ENCODE measurements around the gene ANKRD6.
"Not testable (repeated sequence)": the region's sequence is repeated elsewhere in the genome, so short reads cannot be mapped to it uniquely, and the experiment has no call there.

Gene ANKRD6

DNA sequence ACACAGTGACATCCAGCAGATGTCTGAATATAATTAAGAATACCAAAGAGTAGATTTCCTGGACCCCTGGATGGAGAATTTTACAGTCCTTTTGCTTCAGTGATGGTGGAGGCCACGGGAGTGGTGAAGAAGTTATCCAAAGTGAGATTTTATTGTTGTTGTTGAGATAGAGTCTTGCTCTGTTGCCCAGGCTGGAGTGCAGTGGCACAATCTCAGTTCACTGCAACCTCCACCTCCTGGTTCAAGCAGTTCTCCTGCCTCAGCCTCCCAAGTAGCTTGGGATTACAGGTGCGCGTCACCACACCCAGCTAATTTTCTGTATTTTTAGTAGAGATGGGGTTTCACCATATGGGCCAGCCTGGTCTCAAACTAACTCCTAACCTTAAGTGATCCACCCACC is 208.6 kb downstream of the ANKRD6 start:
- DNase-seq (ENCODE audit: low read depth in 1 of 2, low spot score in 1 of 2): not testable (repeated sequence)

DNA sequence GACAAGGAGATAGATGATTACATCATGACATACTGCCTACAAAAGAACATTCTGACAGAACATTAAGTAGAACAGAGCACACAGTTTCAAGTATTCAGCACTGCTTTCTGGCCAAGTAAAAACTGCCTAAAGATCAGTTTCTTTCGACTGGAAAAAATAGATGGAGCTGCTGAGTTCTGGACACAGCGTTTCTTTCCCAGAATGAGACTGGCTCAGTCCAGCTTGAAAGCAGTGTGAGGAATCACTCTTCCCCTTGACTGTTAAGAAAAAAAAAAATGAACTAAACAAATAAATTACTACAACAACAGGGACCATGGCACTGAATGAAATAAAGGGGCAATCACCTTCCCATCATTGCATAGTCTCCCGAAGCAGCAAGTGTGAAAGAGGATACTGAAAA is 210.0 kb downstream of the ANKRD6 start:
- no peak for DNase-seq (ENCODE audit: low read depth in 1 of 2, low spot score in 1 of 2)

DNA sequence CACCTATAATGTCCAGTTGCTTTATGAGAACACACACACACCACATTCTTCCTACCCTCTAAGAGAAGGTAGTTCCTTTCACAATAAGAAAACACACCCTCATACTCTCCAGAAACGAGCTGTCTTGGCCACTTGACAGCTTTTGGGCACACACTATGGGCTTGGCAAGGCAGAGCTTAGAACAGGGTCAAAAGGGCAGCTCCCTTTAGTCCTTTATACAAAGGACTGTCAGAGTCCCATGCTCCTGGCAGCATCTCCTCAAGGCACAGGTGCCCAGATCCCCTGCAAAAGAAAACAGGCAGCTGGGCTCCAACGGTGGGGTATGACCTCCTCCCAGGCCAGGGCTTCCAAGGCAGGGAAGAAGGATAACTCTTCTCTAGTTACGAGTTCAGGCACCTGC is 210.5 kb downstream of the ANKRD6 start:
- no peak for DNase-seq (ENCODE audit: low read depth in 1 of 2, low spot score in 1 of 2)

DNA sequence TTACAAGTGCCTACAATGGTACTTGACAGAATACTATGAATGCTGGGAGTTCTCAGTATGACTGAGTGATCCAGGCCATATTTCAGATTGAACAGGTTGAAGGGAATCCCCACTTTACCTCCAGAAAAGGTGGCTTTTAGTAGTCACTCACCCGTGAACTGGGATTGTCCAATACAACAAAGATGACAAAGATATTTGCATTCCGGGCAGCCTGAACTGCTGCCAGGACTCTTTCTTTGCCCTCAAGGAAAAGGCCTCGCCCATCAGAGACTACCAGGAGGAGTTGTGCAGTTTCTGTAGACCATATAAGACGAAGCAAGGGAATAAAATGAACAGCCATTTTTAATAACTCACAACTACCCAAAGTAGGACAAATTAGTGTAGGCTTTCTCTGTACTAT is 211.9 kb downstream of the ANKRD6 start:
- no peak for DNase-seq (ENCODE audit: low read depth in 1 of 2, low spot score in 1 of 2)

DNA sequence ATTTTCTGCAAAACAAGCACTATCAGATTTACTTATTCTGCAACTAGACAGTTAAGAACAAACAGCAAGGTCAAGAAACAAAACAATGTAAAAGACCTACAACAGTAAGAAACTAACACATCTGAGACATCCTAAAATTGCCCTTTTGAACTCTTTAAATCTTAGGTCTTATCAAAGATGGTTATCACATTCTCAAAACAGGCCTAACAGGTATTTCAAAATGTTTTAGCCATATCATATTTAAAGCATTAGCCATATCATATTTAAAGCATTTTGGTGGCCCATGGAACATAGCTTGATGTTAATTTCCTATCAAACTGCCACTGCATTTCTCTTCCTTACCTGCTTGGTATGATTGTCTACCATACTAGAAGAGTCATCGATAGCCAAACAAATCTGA is 216.7 kb downstream of the ANKRD6 start:
- DNase-seq (ENCODE audit: low read depth in 1 of 2, low spot score in 1 of 2): no peak

DNA sequence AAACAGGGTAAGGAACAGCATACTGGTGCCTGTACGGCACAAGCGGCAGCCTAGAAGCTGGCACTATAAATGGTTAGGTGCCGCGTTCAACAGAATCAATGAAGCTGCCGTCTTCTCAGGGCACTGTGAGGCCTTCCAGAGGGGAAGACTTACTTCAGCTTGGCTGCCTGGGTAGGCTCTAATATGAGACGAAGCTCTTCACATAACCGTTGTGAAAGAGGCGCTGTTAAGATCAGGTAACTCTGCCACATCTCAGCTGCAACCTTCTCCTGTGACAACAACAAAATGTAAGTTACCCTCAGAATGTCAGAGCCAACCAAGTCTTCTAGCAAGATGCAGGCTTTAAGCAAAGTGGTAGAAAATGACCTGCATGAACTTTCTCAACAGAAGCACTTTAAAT is 217.6 kb downstream of the ANKRD6 start:
- no peak for DNase-seq (ENCODE audit: low read depth in 1 of 2, low spot score in 1 of 2)

DNA sequence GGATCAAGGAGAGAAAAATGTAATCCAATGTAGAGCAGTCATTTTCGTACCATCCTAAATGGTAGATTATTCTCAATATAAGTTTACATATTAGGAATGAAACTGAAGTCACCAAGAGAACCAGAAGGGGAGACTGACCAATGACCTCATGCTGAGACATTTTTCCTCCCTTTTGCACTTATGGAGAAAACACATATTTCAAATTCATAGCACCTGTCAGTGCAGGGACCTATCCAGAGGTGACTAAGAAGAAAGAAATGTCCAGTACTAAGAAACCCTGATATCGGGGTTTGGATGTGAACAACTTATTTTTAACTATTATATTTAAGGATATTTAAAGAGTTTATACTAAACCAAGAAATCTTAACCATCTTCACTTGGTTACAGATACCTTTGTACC is 222.2 kb downstream of the ANKRD6 start:
- DNase-seq (ENCODE audit: low read depth in 1 of 2, low spot score in 1 of 2): no peak

DNA sequence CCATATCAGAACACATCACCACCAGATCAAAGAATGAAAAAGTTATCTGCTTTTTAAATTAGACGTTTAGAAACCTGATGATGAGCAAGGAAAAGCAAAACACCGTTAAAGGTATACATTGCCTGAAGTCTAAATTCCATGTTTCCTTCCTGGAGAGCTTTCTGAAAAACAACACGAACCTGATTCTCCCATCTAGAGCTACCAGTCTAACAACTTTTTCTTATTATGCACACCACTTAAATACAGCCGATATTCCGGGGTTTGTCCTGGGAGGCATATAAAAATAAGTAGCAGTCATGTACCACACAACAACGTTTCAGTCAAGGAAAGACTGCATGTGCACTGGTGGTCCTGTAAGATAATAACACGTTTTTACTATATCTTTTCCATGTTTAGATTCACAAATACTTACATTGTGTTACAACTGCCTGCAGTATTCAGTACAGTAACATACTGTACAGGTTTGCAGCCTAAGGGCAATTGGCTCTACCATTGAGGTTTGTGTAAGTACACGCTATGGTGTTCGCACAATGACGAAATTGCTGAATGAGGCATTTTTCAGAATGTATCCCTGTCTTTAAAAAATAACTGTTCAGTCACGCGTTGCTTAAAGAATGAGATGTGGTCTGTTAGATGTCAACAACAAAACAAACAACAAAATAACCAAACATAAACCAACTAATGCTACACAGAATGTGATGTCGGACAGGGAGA is 224.7 kb downstream of the ANKRD6 start:
- no peak for DNase-seq (ENCODE audit: low read depth in 1 of 2, low spot score in 1 of 2)

DNA sequence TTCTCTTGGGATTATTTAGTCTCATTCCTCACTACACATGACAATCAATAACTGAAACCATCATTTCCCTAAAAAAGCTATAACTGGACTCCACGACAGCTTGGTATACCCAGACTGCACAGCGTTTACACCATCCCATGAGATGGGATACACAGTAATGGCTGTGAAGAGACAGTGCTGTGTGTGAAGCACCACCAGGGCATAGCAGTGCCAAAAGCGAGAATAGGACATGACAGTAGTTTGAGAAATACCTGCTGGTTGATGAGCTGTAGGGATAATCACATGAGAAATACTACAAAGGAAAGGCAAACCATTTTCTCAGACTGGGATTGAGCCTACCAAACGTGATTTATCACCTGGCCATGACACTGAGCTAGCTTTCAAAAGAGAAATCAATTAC is 228.0 kb downstream of the ANKRD6 start:
- no peak for DNase-seq (ENCODE audit: low read depth in 1 of 2, low spot score in 1 of 2)

DNA sequence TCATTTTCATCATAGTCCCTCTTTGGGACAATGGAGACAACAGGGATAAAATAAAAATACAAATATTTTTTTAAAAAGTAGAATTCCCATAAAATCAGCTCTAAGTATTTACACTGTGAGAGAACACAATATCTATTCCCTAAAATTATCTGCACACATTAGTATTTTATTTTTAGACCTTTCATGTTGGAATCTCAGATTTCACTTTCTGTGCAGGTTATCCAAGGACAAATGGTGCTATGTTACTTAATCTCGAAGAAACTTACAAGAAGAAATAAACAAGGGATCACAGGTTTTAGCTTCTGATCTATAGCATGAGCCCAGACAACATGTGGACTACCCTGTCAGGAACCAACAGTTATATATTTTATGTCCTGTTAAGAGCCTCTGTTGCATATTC is 228.6 kb downstream of the ANKRD6 start:
- DNase-seq (ENCODE audit: low read depth in 1 of 2, low spot score in 1 of 2): no peak

DNA sequence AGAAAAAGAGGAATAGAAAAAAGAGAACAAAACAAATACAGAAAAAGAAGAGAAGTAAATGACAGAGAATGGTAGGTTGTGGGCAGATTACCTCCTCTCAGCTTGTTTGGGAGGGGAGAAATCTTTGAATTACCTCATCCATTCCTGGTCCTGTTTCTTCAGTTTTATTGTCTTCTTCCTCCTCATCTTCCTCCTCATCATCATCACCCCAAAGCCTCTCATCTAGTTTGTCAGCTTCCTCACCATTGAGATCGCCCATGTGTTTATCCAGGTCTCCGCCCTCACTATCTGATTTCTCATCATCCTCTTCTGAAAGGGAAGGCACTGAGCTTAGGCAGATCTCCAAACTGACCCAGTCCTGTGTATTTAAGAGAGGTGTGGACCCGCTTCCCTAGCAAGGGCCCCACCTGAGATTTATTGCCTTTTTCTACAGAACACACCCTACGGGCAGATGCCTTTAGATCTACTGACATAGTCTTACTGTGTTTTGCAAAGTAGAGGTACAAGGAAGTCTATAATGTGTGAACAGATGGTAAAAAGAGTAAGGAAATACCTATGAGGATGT is 229.8 kb downstream of the ANKRD6 start:
- no peak for DNase-seq (ENCODE audit: low read depth in 1 of 2, low spot score in 1 of 2)

DNA sequence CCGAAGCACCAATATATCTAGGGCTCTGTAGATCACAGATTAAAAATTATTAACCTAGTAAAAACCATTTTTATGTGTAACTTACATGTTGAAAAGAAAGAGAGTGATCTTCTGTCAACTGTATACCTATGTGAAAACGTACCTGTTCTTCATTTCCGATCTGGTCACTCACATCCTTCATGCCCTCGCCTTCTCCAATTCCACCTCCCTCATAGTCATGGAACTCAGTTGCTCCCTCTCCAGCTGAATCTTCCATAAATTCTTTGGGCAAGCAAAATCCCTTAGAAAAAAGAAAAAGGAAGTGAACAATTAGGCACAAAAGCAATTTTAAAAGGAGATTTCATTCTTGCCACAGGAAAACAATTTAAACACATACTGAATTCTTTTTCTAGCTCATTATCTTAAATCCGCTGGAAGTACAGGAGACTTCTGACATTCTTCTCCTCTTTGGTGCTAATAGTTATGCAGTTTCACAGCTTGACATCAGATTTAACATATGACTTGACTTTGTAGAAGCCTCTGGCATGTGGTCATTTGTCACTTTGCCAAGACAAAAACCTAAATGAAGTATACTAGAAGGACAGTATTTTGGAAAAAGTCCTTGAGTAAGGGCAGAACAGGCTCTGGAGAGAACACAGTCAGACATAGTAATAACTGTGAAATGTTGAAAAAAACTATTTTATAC is 235.1 kb downstream of the ANKRD6 start:
- DNase-seq (ENCODE audit: low read depth in 1 of 2, low spot score in 1 of 2): no peak

DNA sequence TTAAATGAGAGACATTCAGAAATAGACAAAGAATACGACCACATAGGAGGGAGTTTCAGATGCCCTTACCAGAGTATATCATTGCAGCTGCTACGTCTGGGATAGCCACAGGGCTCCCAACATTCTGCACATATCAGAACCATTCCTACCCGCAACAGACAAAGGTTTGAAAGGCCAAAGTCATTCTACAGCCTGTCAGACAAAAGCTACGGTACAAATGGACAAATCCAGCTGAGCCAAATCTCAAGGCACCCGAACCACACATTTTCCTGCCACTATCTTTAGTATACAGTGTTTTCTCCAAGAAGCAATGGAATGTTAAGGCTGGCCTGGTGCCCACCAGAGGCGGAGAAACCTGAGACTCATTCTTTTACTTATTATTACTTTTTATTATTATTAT is 236.1 kb downstream of the ANKRD6 start:
- DNase-seq (ENCODE audit: low read depth in 1 of 2, low spot score in 1 of 2): no peak

DNA sequence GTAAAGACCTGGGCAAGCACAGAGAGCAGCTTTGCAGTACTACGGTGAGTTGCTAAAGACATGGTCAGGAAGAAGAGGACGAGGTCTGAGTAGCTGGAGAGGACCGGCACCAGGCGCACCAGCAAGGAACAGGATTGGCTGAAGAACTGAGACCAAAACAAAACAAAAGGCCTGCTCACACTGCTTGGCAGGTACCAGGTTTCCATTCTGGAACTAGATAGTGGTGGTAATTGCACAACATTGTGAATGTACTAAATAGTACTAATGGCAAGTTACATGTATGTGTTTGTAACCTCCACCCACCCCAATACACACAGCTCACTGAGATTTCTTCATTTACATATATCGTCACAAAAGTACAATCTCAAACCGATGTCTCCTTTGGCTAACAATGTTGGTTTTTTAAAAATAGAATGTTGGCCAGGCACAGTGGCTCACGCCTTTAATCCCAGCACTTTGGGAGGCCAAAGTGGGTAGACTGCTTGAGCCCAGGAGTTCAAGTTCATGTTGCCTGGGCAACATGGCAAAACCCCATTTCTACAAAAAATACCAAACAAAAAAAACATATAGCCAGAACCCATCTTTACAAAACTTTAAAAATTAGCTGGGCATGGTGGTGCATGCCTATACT is 238.1 kb downstream of the ANKRD6 start:
- no peak for DNase-seq (ENCODE audit: low read depth in 1 of 2, low spot score in 1 of 2)

DNA sequence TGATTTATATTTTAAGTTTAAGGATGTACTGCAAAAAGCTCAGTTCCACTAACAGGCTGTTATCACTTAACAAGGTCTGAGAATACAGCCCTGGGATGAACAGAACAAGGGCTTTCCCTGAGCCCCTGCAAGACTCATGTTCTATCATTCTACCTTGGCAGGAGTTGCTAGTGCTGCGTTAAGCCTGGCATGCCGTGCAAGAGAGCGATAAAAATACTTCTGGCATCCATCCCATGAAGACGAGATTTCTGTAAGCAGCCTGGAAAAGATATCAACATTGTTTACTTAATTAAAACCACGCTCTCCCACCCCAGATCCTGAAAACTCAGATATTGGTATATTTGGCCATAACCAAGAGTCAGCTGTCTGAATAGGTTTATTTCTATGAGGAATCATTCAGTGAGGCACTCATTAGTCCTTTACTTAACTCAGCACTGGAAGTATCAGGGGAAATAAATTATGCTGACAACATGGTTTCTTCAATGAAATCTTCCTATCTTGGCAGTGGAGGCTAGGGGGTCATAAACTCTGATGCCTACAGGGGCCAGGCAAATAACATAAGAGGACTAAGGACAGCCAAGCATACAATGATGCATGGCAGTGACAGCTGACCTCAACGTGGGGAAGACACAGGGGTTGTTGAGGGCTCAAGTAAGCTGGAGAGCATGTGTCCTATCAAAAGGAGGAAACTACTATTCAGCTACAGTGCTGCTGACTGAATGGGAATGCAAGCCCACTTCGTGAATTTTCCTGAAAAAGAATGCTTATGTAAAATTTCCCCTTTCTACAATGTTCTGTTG is 243.2 kb downstream of the ANKRD6 start:
- no peak for DNase-seq (ENCODE audit: low read depth in 1 of 2, low spot score in 1 of 2)

DNA sequence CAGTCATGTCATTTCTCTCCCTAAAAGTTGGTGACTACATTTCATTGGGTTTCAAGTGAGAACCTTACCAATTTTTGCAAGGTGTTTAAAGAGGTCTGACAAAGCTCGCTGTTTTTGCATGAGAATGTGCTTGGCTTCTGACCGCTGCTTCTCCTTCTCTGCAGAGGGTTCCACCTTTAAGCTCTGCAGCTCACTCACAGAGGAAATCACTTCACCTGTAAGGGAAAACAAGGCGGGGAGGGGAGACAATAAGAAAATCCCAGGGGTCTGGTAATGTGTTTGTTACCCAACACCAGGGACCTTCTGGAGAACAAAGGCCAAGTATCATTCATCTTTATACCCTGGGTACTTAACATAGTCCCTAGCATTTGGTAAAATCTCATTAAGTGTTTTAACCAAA is 245.6 kb downstream of the ANKRD6 start:
- no peak for DNase-seq (ENCODE audit: low read depth in 1 of 2, low spot score in 1 of 2)

DNA sequence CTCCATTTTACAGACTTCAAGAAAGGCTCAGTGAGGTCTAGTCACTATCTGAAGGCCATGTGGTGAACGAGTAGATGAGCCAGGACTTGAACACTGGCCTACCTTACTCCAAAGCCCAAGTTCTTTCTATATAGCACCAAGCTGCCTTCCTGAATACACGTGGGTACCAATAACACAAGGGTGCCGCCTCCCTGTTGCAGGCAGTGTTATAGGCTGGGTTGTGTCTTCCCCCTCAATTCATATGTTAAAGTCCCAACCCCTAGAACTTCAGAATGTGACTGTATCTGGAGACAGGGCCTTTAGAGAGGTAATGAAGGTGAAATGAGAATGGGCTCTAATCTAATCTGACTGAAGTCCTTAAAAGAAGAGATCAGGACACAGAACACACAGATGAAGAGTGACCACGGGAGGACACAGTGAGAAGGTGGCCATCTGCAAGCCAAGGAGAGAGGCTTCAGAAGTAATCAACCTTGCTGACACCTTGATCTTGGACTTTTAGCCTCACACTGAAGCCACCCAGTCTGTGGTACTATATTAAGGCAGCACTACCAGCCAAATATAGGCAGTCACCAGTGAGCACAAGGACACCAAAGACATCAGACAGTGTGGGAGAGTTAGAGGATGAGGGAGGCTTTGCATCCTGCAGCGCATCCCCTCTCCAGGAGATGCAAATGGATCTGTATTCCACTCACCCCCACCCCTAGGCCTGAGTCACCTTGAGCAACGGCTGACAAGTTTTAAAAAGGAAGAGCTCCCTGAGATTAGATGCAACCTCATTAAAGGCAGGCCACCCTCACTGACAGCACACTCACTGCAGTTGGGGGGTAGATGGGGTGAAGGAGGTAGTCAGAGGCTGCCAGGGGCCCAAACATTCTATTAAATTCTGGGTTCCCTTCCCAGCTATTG is 246.5 kb downstream of the ANKRD6 start:
- no peak for DNase-seq (ENCODE audit: low read depth in 1 of 2, low spot score in 1 of 2)

DNA sequence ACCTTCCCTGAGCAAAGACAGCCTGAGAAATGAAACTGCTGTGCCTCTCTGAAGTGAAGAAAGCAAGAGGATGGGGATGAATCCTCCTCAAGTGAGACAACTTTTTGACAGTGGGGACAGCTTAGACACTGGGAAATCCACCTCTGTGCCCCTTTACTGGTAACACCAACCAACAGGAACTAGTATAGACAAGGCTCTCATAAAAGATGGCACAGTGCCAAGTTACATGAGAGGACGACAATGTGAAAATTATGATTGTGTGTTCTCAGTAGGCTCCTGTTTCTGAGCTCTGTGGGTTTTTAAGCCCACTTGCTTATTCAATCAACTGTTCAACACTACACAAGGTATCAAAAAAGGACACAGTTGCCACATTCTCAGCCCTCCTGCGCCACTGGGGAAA is 247.2 kb downstream of the ANKRD6 start:
- no peak for DNase-seq (ENCODE audit: low read depth in 1 of 2, low spot score in 1 of 2)

DNA sequence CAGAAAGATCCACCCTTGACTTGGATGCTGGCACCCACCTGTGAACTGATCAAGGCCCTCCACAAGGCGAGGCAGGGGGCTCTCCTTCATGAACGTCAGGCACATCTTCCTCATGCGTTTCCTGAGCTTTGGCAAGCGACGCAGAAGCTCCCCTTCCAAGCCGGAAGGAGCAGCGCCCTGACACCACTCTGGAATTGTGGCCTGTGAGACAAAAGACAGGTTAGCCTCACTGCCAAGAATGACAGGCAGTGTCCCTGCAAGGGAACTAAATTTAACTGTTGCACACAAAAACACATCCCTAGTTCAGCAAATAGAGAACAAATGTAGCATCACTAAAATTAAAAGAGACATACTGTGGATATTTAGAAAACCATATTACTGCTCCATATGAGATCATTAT is 247.6 kb downstream of the ANKRD6 start:
- DNase-seq (ENCODE audit: low read depth in 1 of 2, low spot score in 1 of 2): no peak

DNA sequence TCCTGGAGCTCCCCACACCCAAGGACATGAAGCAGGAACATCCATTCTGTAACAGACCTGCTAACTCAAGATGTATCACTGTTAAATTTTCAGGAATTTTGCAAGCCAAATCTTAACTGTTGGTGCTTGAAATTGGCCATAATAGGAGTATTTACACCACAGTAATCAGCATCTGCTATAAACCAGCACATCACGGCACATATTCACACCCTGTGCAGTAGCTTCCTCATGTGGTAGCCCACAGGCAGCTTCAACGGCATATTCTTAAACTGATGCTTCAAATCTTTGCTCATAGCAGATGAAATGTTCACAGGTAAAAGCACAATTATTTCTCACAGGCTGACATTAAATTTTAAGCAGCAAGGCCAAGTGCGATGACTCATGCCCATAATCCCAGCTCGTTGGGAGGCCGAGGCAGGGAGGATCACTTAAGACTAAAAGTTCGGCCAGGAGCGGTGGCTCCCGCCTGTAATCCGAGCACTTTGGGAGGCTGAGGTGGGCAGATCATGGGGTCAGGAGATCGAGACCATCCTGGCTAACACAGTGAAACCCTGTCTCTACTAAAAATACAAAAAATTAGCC is 249.1 kb downstream of the ANKRD6 start:
- DNase-seq (ENCODE audit: low read depth in 1 of 2, low spot score in 1 of 2): no peak
